HCT116 (cell line): Measurements from ENCODE around the gene KHDC4. TPM values are rescaled to one million over a fixed set of nuclear protein-coding genes. Genes with fewer than 3 reads are reported as not detected.
A peak's percentile ranks its signal among the peaks of the same experiment; 100 is the strongest.

ENCODE experiments used
- ATAC-seq: fragments of 200-7000 bp; cut with Tn5 transposase; 2 replicates; pipeline ENCODE4 v1.9.1; 2020; ENCODE audit warnings: mild to moderate bottlenecking, moderate library complexity
- BruUV-seq: library from RNA; stranded (reverse); fragments of 400-500 nt; replicated peaks from 2 replicates; lab custom pipeline; 2021; lab: Mats Ljungman, UMichigan
- CTCF ChIA-PET: fragments of 300-600 bp; sonication (Branson Sonifier 250); formaldehyde crosslinking; loops from one replicate; lab custom pipeline; 2021; ENCODE audit warnings: antibody characterized with exemption; lab: Charles Lee
- POLR2A ChIA-PET: fragments of 300-600, 350-600 bp; sonication (Branson Sonifier 250); formaldehyde crosslinking; loops from one replicate; lab custom pipeline; 2021; ENCODE audit warnings: antibody characterized with exemption; lab: Charles Lee
- RAD21 ChIA-PET, 2 experiments: fragments of 300-600 bp; sonication (Branson Sonifier 250); formaldehyde crosslinking; loops; one replicate each; lab custom pipeline; 2023; ENCODE audit warnings: low total read pairs in 2 of 2; ENCODE audit not compliant: uncharacterized antibody in 2 of 2, unreplicated experiment in 2 of 2, low non-redundant PET in 1 of 2; lab: Charles Lee
- DNase-seq: peaks from one replicate; pipeline ENCODE4 v3.0.0-alpha.2; 2010; ENCODE audit warnings: low read depth, low spot score
- H2AFZ ChIP-seq: fragments of 200-600 bp; shearing (Covaris generic), sonication (generic); 2 replicates; pipeline ENCODE4 v1.6.1; 2017; ENCODE audit warnings: low read depth, mixed run types, mixed read lengths, antibody characterized with exemption, low read length; ENCODE audit not compliant: poor library complexity, severe bottlenecking
- H3K27ac ChIP-seq: 2 replicates; pipeline ENCODE4 v1.5.1; 2012; ENCODE audit warnings: low read depth, low read length
- H3K27me3 ChIP-seq: fragments of 200-600 bp; sonication (generic); 2 replicates; pipeline ENCODE4 v1.6.1; 2016; ENCODE audit warnings: mixed run types, low read length, mixed read lengths; ENCODE audit not compliant: insufficient read depth
- H3K36me3 ChIP-seq, 2 experiments: fragments of 200-500 bp in 1 of 2; fragments of 200-600 bp in 1 of 2; sonication (Bioruptor generic) in 1 of 2; sonication (generic) in 1 of 2; 2 replicates each; pipeline versions ENCODE4 v1.5.1 to v1.6.1; 2014 to 2016; ENCODE audit warnings: low read length in 2 of 2, inconsistent platforms in 1 of 2, mixed read lengths in 1 of 2, mixed run types in 1 of 2; ENCODE audit not compliant: insufficient read depth in 2 of 2, control insufficient read depth in 1 of 2
- H3K4me1 ChIP-seq, 2 experiments: fragments of 200-600 bp in 1 of 2; sonication (generic) in 1 of 2; 2 replicates each; pipeline versions ENCODE4 v1.5.1 to v1.6.1; 2012 to 2017; ENCODE audit warnings: low read length in 2 of 2, inconsistent platforms in 1 of 2, mild to moderate bottlenecking in 1 of 2, mixed read lengths in 1 of 2, mixed run types in 1 of 2, moderate library complexity in 1 of 2; ENCODE audit not compliant: insufficient read depth in 2 of 2, control insufficient read depth in 1 of 2
- H3K4me2 ChIP-seq: fragments of 200-600 bp; sonication (generic); 2 replicates; pipeline ENCODE4 v1.6.1; 2017; ENCODE audit warnings: mixed run types, low read length, mixed read lengths
- H3K4me3 ChIP-seq, 2 experiments: fragments of 200-600 bp in 1 of 2; sonication (generic) in 1 of 2; replicated peaks in 1 of 2; 2 replicates each; pipeline ENCODE4 v1.5.1; 2011 to 2016; ENCODE audit warnings: low read length in 2 of 2, control low read depth in 1 of 2, low read depth in 1 of 2, mild to moderate bottlenecking in 1 of 2, mixed read lengths in 1 of 2, mixed run types in 1 of 2
- H3K79me2 ChIP-seq: fragments of 200-600 bp; sonication (generic); 2 replicates; pipeline ENCODE4 v1.6.1; 2017; ENCODE audit warnings: mild to moderate bottlenecking, mixed run types, low read length, moderate library complexity, mixed read lengths; ENCODE audit not compliant: insufficient read depth
- H3K9ac ChIP-seq: fragments of 200-600 bp; sonication (generic); 2 replicates; pipeline ENCODE4 v1.6.1; 2016; ENCODE audit warnings: low read length, mixed read lengths
- H3K9me2 ChIP-seq: fragments of 200-600 bp; sonication (generic), shearing (Covaris generic); 2 replicates; pipeline ENCODE4 v1.6.1; 2017; ENCODE audit warnings: mixed run types, mild to moderate bottlenecking, moderate library complexity; ENCODE audit not compliant: insufficient read depth
- H3K9me3 ChIP-seq, 2 experiments: fragments of 200-500 bp in 1 of 2; fragments of 200-600 bp in 1 of 2; sonication (Bioruptor generic) in 1 of 2; sonication (generic) in 1 of 2; 2 replicates each; pipeline ENCODE4 v1.6.1; 2014 to 2017; ENCODE audit warnings: low read length in 2 of 2, mixed read lengths in 2 of 2, inconsistent platforms in 1 of 2, low read depth in 1 of 2, mild to moderate bottlenecking in 1 of 2, mixed run types in 1 of 2, moderate library complexity in 1 of 2; ENCODE audit not compliant: control insufficient read depth in 1 of 2, insufficient read depth in 1 of 2
- H4K20me1 ChIP-seq: fragments of 200-600 bp; sonication (generic), shearing (Covaris generic); 2 replicates; pipeline ENCODE4 v1.6.1; 2017; ENCODE audit warnings: mixed run types, mild to moderate bottlenecking, moderate library complexity; ENCODE audit not compliant: insufficient read depth
- CEBPB ChIP-seq: IDR thresholded peaks from 2 replicates; pipeline ENCODE4 v1.6.1; 2012; ENCODE audit warnings: low read depth
- FOSL1 ChIP-seq: IDR thresholded peaks from 2 replicates; pipeline ENCODE4 v1.6.1; 2012; ENCODE audit warnings: low read depth
- SP1 ChIP-seq: IDR thresholded peaks from 2 replicates; pipeline ENCODE4 v1.6.1; 2012; ENCODE audit warnings: low read depth
- intact Hi-C: fragments of 100-400 bp; cut with micrococcal nuclease; formaldehyde crosslinking; loops from 2 replicates; pipeline ENCODE4 v1.10.0; 2022
- total RNA-seq: library from RNA; stranded (reverse); gene quantifications from one replicate; pipeline ENCODE4 v1.2.1, GENCODE V29; 2021; ENCODE audit not compliant: unreplicated experiment
- TF ChIP-seq, protein P1 (sequence below), 3 experiments: fragments of 200-600 bp in 1 of 3; sonication (generic) in 1 of 3; IDR thresholded peaks in 2 of 3; conservative IDR thresholded peaks in 1 of 3; 2 replicates each; pipeline ENCODE4 v1.5.1; 2012 to 2017; ENCODE audit warnings: low read depth in 2 of 3, low read length in 2 of 3, antibody characterized with exemption in 1 of 3, borderline replicate concordance in 1 of 3, control low read depth in 1 of 3, mild to moderate bottlenecking in 1 of 3, mixed read lengths in 1 of 3, mixed run types in 1 of 3, moderate library complexity in 1 of 3; ENCODE audit not compliant: insufficient read depth in 1 of 3
- TF ChIP-seq, protein P2 (sequence below): IDR thresholded peaks from 2 replicates; pipeline ENCODE4 v1.6.1; 2012
- TF ChIP-seq, protein P3 (sequence below): IDR thresholded peaks from 2 replicates; pipeline ENCODE4 v1.6.1; 2012

Gene KHDC4
- total RNA-seq, 1 experiment from 2014 or later = 60.7 TPM

DNA sequence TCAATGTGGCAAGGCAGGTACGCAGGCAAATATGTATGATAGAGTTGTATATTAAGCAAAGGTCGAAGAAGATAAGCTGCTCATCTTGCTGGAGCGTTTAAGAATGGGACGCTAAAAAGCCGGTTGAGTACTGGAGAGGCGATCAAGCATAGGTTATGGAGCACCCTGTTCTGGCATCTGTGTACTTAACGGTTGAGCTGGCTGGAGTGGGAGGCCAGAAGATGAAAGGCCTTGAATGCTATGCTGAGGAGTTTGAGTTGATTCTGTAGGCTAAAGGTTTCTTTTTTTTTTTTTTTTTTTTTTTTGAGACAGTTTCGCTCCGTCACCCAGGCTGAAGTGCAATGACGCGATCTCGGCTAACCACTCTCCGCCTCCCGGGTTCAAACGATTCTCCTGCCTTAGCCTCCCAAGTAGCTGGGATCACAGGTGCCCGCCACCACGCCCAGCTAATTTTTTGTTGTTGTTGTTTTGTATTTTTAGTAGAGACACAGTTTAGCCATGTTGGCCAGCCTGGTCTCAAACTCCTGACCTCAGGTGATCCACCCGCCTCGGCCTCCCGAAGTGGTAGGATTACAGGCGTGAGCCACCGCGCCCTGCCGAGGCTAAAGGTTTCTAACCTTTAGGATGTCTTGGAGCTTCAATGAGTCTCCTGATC lies 850 bp upstream of the KHDC4 start:
- Histone ChIP-seq H3K79me2 (peaks cover 41% of the 10 kb centered on the region), H3K9ac (peak overlapping the region; percentile 97), H3K9me2 (no peaks in the 10 kb centered on the region), H3K4me3 (peak overlapping the region; percentile 99), H3K9me3 (no peaks in the 10 kb centered on the region), H2AFZ (peak overlapping the region; percentile 14), H4K20me1 (peaks cover 18% of the 10 kb centered on the region; the same call in 1 of the 2 replicates), H3K27ac (peak overlapping the region; percentile 67), H3K4me2 (peak overlapping the region; percentile 88), H3K4me1 (peaks cover 31 to 50% of the 10 kb centered on the region in 2 experiments), H3K27me3 (no peaks in the 10 kb centered on the region), H3K36me3 (peaks cover 24 to 33% of the 10 kb centered on the region in 2 experiments)
- ChIA-PET CTCF (no interaction called here), POLR2A (interaction anchor here (0.8 to 3.8 kb wide), 10 partner anchors 10 to 62 kb away, joined by 3 to 20 read pairs (median 4); partner anchors contain the start of gene ARHGEF2), RAD21 (no interaction called here)
- TF ChIP-seq CEBPB (no peak), SP1 (no peak), FOSL1 (no peak)
- TF ChIP-seq, protein P1, sequence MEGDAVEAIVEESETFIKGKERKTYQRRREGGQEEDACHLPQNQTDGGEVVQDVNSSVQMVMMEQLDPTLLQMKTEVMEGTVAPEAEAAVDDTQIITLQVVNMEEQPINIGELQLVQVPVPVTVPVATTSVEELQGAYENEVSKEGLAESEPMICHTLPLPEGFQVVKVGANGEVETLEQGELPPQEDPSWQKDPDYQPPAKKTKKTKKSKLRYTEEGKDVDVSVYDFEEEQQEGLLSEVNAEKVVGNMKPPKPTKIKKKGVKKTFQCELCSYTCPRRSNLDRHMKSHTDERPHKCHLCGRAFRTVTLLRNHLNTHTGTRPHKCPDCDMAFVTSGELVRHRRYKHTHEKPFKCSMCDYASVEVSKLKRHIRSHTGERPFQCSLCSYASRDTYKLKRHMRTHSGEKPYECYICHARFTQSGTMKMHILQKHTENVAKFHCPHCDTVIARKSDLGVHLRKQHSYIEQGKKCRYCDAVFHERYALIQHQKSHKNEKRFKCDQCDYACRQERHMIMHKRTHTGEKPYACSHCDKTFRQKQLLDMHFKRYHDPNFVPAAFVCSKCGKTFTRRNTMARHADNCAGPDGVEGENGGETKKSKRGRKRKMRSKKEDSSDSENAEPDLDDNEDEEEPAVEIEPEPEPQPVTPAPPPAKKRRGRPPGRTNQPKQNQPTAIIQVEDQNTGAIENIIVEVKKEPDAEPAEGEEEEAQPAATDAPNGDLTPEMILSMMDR (IDR thresholded peaks at IDR 0.05 in 2 of 3, conservative IDR thresholded peaks at IDR 0.05 in 1 of 3; ENCODE audit: borderline replicate concordance in 1 of 3, insufficient read depth in 1 of 3, low read depth in 2 of 3, low read length in 2 of 3) = no peak
- TF ChIP-seq, protein P2, sequence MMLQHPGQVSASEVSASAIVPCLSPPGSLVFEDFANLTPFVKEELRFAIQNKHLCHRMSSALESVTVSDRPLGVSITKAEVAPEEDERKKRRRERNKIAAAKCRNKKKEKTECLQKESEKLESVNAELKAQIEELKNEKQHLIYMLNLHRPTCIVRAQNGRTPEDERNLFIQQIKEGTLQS = no peak
- TF ChIP-seq, protein P3, sequence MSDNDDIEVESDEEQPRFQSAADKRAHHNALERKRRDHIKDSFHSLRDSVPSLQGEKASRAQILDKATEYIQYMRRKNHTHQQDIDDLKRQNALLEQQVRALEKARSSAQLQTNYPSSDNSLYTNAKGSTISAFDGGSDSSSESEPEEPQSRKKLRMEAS = no peak
- ATAC-seq (no peak), DNase-seq (no peak)
- TSS peak; percentile 97 for BruUV-seq
- intact Hi-C loops = loop anchor here (5.0 kb wide), 1 partner anchor 197 kb away; no protein-coding TSS in a partner anchor
